ENCODE data around the gene RPGRIP1L. TPM values are rescaled to one million over a fixed set of nuclear protein-coding genes. Genes with fewer than 3 reads are reported as not detected.

Gene RPGRIP1L
- total and polyA plus RNA-seq, 2 of the 8 experiments (the other 6 are each of a cell fraction or from before 2014, with no cell fraction given), result 4.0 to 13.7 TPM

- no peak for TF ChIP-seq SUZ12 (IDR thresholded peaks at IDR 0.05; ENCODE audit: low read length)
- TF ChIP-seq TBP (IDR thresholded peaks at IDR 0.05; ENCODE audit: low read depth, low read length), result no peak
Observed at GRCh38 chr16:53664724-53665345, 38.8 kb downstream of the RPGRIP1L start (continued).

Data from H1 (cell line).